Ovary (tissue), 3 donors: ENCODE data around the gene DCTN1.

Experiments used
- EP300 ChIP-seq: sonication (generic); formaldehyde crosslinking; IDR thresholded peaks from one replicate; pipeline ENCODE4 v1.6.1; 2017; ENCODE audit warnings: antibody characterized with exemption
- POLR2A ChIP-seq: fragments of 450-650 bp; IDR thresholded peaks from one replicate; pipeline ENCODE4 v1.6.1; 2017; ENCODE audit warnings: antibody characterized with exemption, mild to moderate bottlenecking, moderate library complexity
- TF ChIP-seq, protein P1 (sequence below), 3 donors: fragments of 450-650 bp in 2 of 3; fragments of 200-600 bp in 1 of 3; IDR thresholded peaks; one replicate each; pipeline versions ENCODE4 v1.5.1 to v1.8.0; 2016 to 2022; ENCODE audit warnings: antibody characterized with exemption in 3 of 3, mild to moderate bottlenecking in 1 of 3
- donor health status: DM: no; HTN: no; CAD: no.

DNA sequence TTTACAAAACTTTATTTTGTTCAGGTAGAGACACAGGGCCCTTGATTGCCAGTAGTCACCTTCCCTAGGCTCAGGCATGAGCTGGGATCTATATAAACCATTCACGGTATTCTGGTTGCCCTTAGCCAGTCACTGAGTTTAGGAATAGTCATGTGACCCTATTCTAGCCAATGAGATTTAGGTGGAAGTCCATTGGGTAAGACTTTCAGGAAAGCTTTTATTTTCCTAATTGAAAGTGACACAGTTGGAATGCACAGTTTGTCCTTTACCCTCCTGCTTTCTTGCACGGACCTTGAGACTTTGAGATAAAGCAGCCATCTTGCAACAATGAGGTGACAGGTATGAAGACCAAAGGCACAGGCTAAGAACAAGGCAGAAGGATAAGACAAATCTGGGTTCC lies 58.4 kb downstream of the DCTN1 start:
- TF ChIP-seq, protein P1, sequence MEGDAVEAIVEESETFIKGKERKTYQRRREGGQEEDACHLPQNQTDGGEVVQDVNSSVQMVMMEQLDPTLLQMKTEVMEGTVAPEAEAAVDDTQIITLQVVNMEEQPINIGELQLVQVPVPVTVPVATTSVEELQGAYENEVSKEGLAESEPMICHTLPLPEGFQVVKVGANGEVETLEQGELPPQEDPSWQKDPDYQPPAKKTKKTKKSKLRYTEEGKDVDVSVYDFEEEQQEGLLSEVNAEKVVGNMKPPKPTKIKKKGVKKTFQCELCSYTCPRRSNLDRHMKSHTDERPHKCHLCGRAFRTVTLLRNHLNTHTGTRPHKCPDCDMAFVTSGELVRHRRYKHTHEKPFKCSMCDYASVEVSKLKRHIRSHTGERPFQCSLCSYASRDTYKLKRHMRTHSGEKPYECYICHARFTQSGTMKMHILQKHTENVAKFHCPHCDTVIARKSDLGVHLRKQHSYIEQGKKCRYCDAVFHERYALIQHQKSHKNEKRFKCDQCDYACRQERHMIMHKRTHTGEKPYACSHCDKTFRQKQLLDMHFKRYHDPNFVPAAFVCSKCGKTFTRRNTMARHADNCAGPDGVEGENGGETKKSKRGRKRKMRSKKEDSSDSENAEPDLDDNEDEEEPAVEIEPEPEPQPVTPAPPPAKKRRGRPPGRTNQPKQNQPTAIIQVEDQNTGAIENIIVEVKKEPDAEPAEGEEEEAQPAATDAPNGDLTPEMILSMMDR (IDR thresholded peaks at IDR 0.05), result no peak
- TF ChIP-seq POLR2A (no peak), EP300 (no peak)
